CD4-positive, alpha-beta T cell (primary cell): ENCODE data around the gene AKIRIN1. TPM values are rescaled to one million over a fixed set of nuclear protein-coding genes. Genes with fewer than 3 reads are reported as not detected.

Source experiments
- ATAC-seq: fragments of 200-7000 bp; cut with Tn5 transposase; one replicate; pipeline ENCODE4 v1.10.0; 2022; ENCODE audit warnings: mild to moderate bottlenecking; ENCODE audit not compliant: poor library complexity
- CTCF ChIA-PET: fragments of 350-600 bp; sonication (Branson Sonifier 250); formaldehyde crosslinking; loops from one replicate; lab custom pipeline; 2021; ENCODE audit warnings: antibody characterized with exemption, inconsistent platforms; lab: Charles Lee
- POLR2A ChIA-PET: fragments of 350-600 bp; sonication (Branson Sonifier 250); formaldehyde crosslinking; loops from one replicate; lab custom pipeline; 2021; ENCODE audit warnings: antibody characterized with exemption, inconsistent platforms; lab: Charles Lee
- DNase-seq, 14 experiments: peaks; one replicate each; pipeline ENCODE4 v3.0.0-alpha.2; 2013 to 2020; ENCODE audit warnings: mixed read lengths in 2 of 14
- H3K27ac ChIP-seq, 2 donors: one replicate each; pipeline versions ENCODE4 v1.5.1 to v1.7.0; 2013; ENCODE audit warnings: low read length in 2 of 2, low read depth in 1 of 2, mild to moderate bottlenecking in 1 of 2
- H3K27me3 ChIP-seq, 2 experiments: 1 replicate in 1 of 2; 2 replicates in 1 of 2; pipeline versions ENCODE4 v1.6.1 to v1.7.0; 2013; ENCODE audit warnings: low read length in 2 of 2, control low read depth in 1 of 2, mild to moderate bottlenecking in 1 of 2, moderate library complexity in 1 of 2; ENCODE audit not compliant: insufficient read depth in 2 of 2, control insufficient read depth in 1 of 2
- H3K36me3 ChIP-seq: one replicate; pipeline ENCODE4 v1.6.1; 2013; ENCODE audit warnings: low read length, control low read depth; ENCODE audit not compliant: insufficient read depth
- H3K4me1 ChIP-seq: one replicate; pipeline ENCODE4 v1.6.1; 2013; ENCODE audit warnings: low read length, control low read depth; ENCODE audit not compliant: insufficient read depth
- H3K4me3 ChIP-seq: one replicate; pipeline ENCODE4 v1.5.1; 2013; ENCODE audit warnings: mild to moderate bottlenecking, low read length, moderate library complexity
- H3K9me3 ChIP-seq, 2 experiments: 1 replicate in 1 of 2; 2 replicates in 1 of 2; pipeline versions ENCODE4 v1.6.1 to v1.7.0; 2013; ENCODE audit warnings: low read length in 2 of 2, mild to moderate bottlenecking in 2 of 2, control low read depth in 1 of 2, moderate library complexity in 1 of 2; ENCODE audit not compliant: control insufficient read depth in 1 of 2, insufficient read depth in 1 of 2
- H3K27ac Mint-ChIP-seq: one replicate; pipeline ENCODE4 v1.8.0; 2020; ENCODE audit warnings: mixed read lengths
- H3K27me3 Mint-ChIP-seq: one replicate; pipeline ENCODE4 v1.8.0; 2021; ENCODE audit warnings: mixed read lengths
- H3K36me3 Mint-ChIP-seq: one replicate; pipeline ENCODE4 v1.8.0; 2021; ENCODE audit warnings: low read depth, mixed read lengths
- H3K4me1 Mint-ChIP-seq: one replicate; pipeline ENCODE4 v1.8.0; 2021; ENCODE audit warnings: low read depth, mixed read lengths
- H3K4me3 Mint-ChIP-seq: one replicate; pipeline ENCODE4 v1.8.0; 2020; ENCODE audit warnings: mild to moderate bottlenecking, mixed read lengths
- H3K9me3 Mint-ChIP-seq: one replicate; pipeline ENCODE4 v1.8.0; 2020; ENCODE audit warnings: mixed read lengths
- intact Hi-C, 2 experiments: fragments of 100-400 bp; cut with DNase I in 1 of 2; cut with micrococcal nuclease in 1 of 2; formaldehyde crosslinking; loops; one replicate each; pipeline versions ENCODE4 v1.15.1 to v1.9.0; 2023 to 2025; cut with DNase I, micrococcal nuclease
- total RNA-seq, 174 experiments: library from RNA in 2 of 174; stranded (reverse) in 2 of 174; gene quantifications; one replicate each; pipeline ENCODE4 v1.2.3 and lab custom pipeline; 2021 to 2026
- TF ChIP-seq, protein P1 (sequence below): fragments of 200-600 bp; IDR thresholded peaks from one replicate; pipeline ENCODE4 v1.8.0; 2022; ENCODE audit warnings: antibody characterized with exemption, mild to moderate bottlenecking

The AKIRIN1 gene
- total RNA-seq, 2 experiments from 2014 or later = 108 to 112 TPM

DNA sequence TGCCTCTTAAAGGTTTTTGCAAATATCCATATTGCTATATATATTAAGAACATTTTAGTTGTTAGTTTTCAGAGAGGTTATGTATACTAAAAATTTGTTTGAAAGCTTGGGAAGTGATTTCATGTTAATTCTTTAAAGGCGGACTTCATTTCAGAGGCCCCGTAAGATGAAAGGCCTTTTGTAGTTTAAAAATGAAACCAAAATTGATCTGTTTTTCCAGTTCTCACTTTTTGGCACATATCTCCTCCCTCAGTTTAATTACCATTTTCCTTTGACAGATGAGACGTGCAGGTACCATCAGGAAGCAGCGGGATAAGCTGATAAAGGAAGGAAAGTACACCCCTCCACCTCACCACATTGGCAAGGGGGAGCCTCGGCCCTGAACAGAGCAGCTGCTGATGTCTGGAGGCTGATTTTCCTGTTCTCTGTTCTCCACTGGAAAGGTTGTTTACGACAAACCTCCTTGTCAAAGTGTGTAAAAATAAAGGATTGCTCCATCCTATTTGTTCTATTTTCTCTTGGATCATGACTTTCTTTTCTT lies 43.1 kb downstream of the AKIRIN1 start:
- no peaks in the 10 kb centered on the region for H3K9me3 Mint-ChIP-seq
- intact Hi-C loops = no loop called here
- H3K27me3 Mint-ChIP-seq = no peaks in the 10 kb centered on the region
- ChIA-PET POLR2A (interaction anchor here (1.5 to 2.4 kb wide), 3 partner anchors 8 to 164 kb away, joined by 3 to 12 read pairs (median 5); partner anchors contain the start of gene NDUFS5), CTCF (no interaction called here)
- peak overlapping the region; percentile 99 for H3K27ac Mint-ChIP-seq
- DNase-seq = peak in 4 of 14 experiments; percentile 13 to 59 (median 50)
- Histone ChIP-seq H3K27ac (peak overlapping the region; percentile 61 to 79), H3K27me3 (no peaks in the 10 kb centered on the region), H3K4me3 (peak overlapping the region; percentile 49), H3K36me3 (peaks cover 45% of the 10 kb centered on the region), H3K4me1 (peaks cover 27% of the 10 kb centered on the region), H3K9me3 (no peaks in the 10 kb centered on the region)
- peaks cover 40% of the 10 kb centered on the region for H3K4me1 Mint-ChIP-seq
- peak; percentile 57 for ATAC-seq
- peak overlapping the region; percentile 91 for H3K4me3 Mint-ChIP-seq
- TF ChIP-seq, protein P1, sequence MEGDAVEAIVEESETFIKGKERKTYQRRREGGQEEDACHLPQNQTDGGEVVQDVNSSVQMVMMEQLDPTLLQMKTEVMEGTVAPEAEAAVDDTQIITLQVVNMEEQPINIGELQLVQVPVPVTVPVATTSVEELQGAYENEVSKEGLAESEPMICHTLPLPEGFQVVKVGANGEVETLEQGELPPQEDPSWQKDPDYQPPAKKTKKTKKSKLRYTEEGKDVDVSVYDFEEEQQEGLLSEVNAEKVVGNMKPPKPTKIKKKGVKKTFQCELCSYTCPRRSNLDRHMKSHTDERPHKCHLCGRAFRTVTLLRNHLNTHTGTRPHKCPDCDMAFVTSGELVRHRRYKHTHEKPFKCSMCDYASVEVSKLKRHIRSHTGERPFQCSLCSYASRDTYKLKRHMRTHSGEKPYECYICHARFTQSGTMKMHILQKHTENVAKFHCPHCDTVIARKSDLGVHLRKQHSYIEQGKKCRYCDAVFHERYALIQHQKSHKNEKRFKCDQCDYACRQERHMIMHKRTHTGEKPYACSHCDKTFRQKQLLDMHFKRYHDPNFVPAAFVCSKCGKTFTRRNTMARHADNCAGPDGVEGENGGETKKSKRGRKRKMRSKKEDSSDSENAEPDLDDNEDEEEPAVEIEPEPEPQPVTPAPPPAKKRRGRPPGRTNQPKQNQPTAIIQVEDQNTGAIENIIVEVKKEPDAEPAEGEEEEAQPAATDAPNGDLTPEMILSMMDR = no peak
- H3K36me3 Mint-ChIP-seq = peaks cover 70% of the 10 kb centered on the region

DNA sequence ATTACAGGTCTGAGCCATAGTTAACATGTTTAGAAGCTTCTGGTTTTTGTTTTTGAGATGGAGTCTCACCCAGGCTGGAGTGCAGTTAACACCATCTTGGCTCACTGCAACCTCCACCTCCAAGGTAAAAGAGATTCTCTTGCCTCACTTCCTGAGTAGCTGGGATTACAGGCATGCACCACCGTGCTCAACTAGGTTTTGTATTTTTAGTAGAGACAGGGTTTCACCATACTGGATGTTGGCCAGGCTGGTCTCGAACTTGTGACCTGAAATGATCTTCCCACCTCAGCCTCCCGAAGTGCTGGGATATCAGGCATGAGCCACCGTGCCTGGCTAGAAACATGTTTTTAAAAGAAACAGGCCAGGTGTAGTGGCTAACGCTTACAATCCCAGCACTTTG lies 45.6 kb downstream of the AKIRIN1 start:
- CTCF ChIA-PET = no interaction called here
- Histone ChIP-seq H3K36me3 (peaks cover 26% of the 10 kb centered on the region), H3K27me3 (no peaks in the 10 kb centered on the region), H3K9me3 (no peaks in the 10 kb centered on the region), H3K4me1 (peaks cover 17% of the 10 kb centered on the region), H3K27ac (no peak overlapping the region), H3K4me3 (no peak overlapping the region)
- no peak for ATAC-seq
- POLR2A ChIA-PET = interaction anchor here (0.8 kb wide), 1 partner anchor 11 kb away, joined by 3 read pairs; the partner anchor contains the start of gene NDUFS5
- no peak overlapping the region for H3K27ac Mint-ChIP-seq
- H3K9me3 Mint-ChIP-seq = no peaks in the 10 kb centered on the region
- peaks cover 37% of the 10 kb centered on the region for H3K4me1 Mint-ChIP-seq
- intact Hi-C loops = loop anchor here in 1 of 2 experiments (2.0 kb wide), 1 partner anchor 42 kb away; no protein-coding TSS in a partner anchor
- no peak overlapping the region for H3K4me3 Mint-ChIP-seq
- no peaks in the 10 kb centered on the region for H3K27me3 Mint-ChIP-seq
- no peak for DNase-seq
- H3K36me3 Mint-ChIP-seq = peaks cover 66% of the 10 kb centered on the region
- TF ChIP-seq, protein P1 = no peak

DNA sequence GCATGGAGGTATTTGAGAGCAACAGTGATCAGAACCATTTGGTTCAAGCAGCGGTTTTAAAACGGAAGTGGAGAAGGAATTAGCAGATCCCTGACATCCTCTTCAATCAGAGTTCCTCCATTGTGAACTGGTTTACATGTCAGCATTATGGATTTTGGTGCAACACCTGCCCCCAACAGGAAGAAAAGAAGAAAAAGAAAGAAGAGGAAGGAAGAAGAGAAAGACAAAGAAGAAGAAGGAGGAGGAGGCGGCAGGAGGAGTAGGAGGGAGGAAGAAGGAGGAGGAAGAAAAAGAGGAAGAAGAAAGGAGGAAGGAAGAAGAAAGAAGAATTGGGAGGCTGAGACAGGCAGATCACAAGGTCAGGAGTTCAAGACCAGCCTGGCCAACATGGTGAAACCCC lies 52.4 kb downstream of the AKIRIN1 start:
- peaks cover 8% of the 10 kb centered on the region for H3K4me1 Mint-ChIP-seq
- H3K9me3 ChIP-seq = no peaks in the 10 kb centered on the region
- intact Hi-C loops = no loop called here
- H3K27ac ChIP-seq = no peak overlapping the region
- H3K27me3 ChIP-seq = no peaks in the 10 kb centered on the region
- DNase-seq (no peak), ATAC-seq (no peak)
- TF ChIP-seq, protein P1 = no peak
- H3K27me3 Mint-ChIP-seq = no peaks in the 10 kb centered on the region
- no peak overlapping the region for H3K4me3 ChIP-seq
- POLR2A ChIA-PET = no interaction called here
- H3K9me3 Mint-ChIP-seq = no peaks in the 10 kb centered on the region
- H3K4me1 ChIP-seq = no peaks in the 10 kb centered on the region
- peaks cover 60% of the 10 kb centered on the region for H3K36me3 Mint-ChIP-seq
- H3K27ac Mint-ChIP-seq = no peak overlapping the region
- CTCF ChIA-PET = no interaction called here
- peaks cover 8% of the 10 kb centered on the region for H3K36me3 ChIP-seq
- no peak overlapping the region for H3K4me3 Mint-ChIP-seq
